SIG-M5 treated with dmso at 0.1 percent for 504 hours (cell line): ENCODE measurements around the gene TMEM196.
"Not testable (repeated sequence)": the region's sequence is repeated elsewhere in the genome, so short reads cannot be mapped to it uniquely, and the experiment has no call there.

Source experiments
- DNase-seq: peaks from one replicate; lab custom pipeline; 2025; ENCODE audit not compliant: unreplicated experiment; lab: John Stamatoyannopoulos, UW

The TMEM196 gene

DNA sequence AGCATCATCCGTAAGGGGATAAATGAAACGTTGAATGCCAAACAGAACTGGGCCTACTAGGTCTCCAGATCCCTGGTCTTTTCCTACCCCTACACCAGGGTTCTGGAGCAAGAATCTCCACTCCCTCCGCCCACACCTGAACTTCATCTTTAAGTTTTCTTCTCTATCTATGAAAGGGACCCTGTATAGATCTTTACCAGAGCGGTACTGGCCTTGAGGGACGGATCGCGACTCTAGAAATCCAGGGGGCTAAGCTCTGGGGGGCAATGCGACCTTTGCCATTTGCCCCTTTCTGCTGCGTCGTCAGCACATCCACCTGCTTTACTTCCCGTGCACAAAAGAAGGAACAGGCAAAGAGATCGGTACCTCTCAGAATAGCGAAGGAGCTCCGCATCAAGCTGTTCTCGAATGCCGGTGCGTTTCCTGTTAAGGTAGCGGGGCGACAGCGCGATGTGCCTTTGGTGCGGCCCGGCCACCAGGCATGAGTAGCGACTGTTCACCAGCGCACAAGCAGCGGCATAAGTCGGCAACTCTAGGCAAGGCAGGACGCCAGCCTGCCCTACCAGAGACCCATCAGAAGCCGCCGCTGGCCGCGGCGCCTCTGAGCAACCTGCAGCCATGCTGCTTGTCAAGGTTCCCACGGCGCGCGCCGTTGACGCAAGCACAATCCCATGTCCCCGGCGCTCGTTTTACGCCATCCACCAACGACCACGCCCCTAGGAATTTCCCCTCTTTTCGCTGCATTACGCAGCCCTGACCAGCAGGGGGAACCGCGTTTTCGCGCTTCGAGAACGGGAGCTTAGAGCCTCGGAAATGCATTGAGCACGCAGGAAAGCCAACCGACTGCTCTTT, 64.8 kb downstream of the TMEM196 start, which contains the start of gene POLR1F:
POLR1F (minus strand) TSS at position 641 of the 852 bp plus-strand sequence; CDS start at position 620, 21 bp downstream.
- peak; percentile 93 for DNase-seq

DNA sequence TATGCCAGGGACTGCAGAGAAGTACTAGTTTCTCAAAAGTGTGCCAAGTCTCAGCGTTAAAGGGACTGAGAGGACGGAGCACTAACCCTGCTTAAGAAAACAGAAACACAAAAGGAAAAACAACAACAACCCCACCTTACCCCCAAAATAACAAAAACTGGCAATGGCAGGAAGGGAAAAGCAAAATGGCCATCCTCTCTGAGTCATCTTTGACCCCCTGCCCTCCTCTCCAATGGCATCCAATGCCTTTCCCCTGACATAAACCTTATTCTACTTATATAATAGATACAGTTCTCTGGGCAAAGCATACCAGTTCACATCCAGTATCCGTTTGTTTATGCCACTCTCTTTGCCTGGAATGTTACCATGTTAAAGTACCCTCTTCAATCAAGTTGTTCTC, 66.2 kb downstream of the TMEM196 start:
- DNase-seq, result no peak

DNA sequence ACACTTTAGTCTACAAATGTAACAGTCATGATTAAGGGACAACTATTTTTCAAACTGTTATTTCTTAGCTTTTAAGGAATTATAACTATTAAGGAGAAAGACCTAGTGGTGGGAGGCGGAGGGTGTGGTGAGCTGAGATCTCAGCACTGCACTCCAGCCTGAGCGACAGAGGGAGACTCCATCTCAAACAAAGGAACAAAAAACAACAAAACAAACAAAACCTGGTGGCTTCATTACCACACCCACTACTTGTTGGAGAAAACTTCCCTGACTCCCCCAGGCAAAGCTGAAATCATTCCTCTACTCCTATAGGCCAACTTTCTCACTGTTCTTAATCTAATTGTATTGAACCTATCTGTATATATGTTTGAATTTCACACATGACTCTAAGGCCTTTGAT, 67.8 kb downstream of the TMEM196 start:
- DNase-seq, result no peak

DNA sequence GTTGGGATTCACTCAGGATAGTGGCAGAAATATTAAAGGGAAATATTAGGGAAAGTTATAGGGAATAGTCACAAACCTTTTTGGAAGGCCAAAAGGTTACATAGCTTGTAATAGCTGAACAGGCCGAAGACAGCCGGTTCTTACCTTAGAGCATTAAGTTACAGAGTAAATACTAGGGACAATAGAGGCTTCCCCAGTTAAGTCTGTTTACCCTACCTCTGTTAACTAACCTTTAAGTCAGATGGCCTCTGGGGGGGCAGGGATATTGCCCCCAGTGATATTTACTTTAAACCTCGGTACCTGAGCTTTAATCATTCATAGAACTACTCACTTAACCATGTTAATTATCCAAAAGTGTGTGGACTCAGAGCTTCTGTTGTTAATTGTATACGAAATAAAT, 71.9 kb downstream of the TMEM196 start:
- no peak for DNase-seq

DNA sequence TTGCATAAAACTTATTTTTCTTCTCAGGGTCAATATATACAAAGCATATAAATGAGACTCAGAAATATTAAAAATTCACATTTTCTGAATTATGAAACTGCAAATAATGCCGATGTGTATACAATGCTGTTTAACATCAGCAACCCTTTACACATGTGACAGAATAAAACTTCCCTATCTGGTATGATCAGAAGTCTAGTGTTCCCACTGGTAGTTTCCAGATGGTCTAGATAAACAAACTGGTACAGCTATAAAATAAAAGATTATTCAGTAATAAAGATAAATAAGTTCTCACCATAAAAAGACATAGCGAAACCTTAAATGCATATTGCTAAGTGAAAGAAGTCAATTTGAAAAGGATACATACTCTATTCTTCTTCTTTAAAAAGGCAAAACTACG, 72.5 kb downstream of the TMEM196 start:
- DNase-seq, result no peak

DNA sequence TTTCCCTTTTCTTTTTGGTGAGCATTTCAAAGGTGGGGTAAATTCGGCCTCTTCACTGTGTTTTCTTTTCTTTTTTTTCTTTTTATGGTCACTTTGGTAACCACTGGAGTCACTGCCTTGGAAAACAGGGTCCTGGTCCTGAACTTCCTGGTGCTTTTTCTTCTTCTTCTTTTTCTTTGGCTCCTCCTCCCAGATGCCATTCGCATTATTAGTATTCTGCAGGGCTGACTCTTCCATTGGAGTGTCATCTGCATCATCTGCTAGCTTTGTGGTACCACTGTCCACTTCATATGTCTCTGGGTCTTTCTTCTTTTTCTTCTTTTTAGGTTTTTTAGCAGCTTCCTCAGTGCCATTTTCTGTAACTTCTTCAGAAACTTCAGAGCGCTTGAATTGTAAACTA, 75.1 kb downstream of the TMEM196 start:
- no peak for DNase-seq

DNA sequence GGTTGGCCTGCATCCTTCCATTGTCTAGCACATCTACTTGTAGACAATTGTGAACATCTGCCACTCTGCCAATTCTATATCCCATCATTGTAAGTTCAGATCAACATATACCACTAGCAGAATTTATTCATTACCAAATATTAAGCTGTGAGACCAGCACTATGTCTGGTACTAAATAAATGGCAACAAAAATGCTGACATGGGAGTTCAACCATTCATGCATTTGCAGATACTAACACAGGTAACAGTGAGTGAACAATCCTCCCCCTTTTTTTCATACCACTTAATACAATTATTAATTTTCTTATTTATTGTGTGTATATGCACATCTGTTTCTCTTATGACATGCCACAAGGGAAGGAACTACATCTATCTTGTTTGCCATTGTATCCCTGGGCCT, 76.5 kb downstream of the TMEM196 start:
- no peak for DNase-seq

DNA sequence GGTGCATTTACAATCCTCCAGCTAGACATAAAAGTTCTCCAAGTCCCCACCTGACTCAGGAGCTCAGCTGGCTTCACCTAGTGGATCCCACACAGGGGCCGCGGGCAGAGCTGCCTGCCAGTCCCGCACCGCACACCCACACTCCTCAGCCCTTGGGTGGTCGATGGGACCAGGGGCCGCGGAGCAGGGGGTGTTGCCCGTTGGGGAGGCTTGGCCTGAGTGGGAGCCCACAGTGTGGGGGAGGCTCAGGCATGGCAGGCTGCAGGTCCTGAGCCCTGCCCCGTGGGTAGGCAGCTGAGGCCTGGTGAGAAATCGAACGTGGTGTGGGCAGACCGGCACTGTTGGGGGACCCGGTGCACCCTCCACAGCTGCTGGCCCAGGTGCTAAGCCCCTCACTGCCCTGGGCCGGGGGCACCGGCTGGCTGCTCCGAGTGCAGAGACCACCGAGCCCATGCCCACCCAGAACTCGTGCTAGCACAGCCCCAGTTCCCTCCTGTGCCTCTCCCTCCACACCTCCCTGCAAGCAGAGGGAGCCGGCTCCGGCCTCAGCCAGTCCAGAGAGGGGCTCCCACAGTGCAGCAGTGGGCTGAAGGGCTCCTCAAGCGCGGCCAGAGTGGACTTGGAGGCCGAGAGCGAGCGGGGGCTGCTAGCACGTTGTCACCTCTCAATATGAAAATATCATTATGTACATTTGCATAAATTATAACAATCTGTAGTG, 81.1 kb downstream of the TMEM196 start:
- no peak for DNase-seq

DNA sequence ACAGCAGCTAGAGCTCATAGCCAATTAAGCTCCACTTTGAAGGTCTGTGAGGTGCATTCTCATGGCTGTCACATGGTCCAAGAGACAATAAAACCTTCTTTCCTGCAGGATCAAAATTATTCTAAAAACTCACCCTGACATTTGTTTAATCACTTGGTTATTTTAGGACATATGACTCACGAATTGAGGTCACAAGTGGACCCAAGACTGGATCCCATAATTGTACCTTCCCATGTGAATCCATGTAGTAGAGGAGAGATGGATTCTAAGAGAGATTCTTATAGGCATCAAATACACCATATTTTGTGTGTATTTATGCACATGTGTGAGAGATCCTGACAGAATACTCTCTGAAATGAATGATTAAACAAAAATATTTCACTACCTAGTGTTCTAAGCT, 82.7 kb downstream of the TMEM196 start:
- DNase-seq, result no peak

DNA sequence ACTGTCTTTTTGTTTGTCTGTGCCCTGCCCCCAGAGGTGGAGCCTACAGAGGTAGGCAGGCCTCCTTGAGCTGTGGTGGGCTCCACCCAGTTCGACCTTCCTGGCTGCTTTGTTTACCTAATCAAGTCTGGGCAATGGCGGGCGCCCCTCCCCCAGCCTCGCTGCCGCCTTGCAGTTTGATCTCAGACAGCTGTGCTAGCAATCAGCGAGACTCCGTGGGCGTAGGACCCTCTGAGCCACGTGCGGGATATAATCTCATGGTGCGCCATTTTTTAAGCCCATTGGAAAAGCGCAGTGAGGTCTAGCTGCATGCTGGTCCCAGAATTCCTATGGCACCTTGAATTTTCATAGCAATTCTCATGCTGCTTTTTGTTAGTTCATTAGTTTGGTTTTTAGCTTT, 84.3 kb downstream of the TMEM196 start:
- DNase-seq, result not testable (repeated sequence)

DNA sequence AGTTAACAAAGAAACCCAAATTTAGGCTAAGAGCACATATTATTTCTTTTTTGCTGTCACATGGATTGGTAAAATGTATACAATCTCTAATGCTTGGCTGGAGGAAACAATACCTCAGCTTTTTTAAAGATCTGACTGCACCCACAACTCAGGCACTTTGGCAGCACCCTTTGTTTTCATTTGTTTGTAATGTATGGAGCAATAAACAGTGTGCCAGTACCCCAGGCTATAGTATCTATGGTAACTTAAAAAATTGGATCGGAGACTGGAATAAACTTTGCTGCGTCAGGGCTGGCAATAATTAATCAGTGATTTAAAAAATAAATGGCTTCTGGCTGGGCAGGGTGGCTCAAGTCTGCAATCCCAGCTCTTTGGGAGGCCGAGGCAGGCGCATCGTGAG, 91.8 kb downstream of the TMEM196 start:
- no peak for DNase-seq

DNA sequence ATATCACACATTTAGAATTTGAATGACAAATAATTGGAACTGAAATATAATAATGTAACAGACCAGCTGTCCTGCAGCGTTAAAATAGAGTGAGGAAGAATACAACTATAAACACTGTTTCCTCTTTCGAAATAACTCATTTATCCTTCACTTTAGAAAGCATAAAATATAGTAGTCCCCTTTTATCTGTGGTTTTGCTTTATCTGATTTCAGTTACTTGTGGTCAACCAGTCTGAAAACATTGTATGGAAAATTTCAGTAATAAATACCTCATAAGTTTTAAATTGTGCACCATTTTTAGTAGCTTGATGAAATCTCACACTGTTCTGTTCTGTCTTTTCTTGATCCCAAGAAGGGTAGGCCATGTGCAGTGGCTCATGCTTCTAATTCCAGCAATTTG, 96.2 kb downstream of the TMEM196 start:
- DNase-seq, result peak; percentile 86

DNA sequence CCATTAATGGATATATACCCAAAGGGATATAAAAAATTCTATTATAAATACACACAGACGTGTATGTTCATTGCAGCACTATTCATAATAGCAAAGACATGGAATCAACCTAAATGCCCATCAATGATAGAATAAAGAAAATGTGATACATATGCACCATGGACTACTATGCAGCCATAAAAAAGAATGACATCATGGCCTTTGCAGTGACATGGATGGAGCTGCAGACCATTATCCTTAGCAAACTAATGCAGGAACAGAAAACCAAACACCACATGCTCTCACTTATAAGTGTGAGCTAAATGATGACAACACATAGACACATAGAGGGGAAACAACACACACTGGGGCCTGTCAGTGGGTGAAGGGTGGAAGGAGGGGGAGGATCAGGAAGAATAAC, 97.6 kb downstream of the TMEM196 start:
- DNase-seq, result no peak

DNA sequence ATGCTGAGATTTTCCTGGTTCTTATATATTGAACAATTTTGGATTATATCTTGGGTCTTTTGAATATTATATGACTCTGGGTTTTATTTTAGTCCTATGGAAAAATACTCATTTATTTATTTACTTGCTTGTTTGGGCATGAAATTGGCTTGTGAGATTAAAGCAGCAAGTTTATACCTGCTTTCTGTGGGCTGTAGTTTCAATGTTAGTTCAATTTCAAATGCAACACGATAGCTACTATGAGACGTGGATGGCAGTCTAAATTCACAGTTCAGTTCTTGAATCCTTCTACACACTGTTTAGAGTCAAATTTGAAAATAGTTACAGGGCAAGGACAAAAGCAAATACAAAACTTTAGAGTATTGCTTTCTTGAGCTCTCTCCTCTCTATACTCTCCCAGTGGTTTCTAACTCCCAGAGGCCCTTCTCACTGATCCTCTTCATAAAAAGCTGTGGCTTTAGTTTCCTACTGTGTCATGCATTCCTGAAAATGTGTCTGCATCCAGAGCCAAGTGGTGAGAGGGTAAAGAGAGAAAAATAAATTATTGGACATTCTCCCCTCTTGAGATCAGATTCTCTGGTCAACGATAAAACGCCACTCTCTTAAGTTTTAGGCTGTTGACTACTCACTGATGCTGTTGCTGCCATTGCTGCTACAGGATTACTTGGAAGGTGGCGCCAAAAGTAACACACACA, 99.0 kb downstream of the TMEM196 start:
- no peak for DNase-seq

DNA sequence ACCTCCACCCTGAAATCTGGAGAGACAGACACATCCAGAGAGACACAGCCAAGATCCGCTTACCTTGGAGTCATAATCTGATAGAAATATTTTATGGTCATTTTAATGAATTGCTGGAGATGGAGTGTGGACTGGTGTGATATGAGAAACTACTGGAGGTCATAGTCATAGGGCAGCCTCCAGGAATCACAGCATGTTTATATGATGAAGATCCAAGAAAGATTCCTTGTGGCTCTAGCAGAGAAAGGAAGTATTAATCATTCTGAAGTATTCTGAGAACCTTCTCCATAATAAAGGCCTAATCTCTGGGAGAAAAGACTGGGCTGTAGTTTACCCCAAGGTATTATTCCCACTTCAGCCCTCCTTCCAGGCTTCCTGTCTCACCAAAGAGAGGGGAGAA, 102.6 kb downstream of the TMEM196 start:
- DNase-seq, result no peak
